PC-3 (cell line): ENCODE data around the gene PLAC9. TPM values are rescaled to one million over a fixed set of nuclear protein-coding genes. Genes with fewer than 3 reads are reported as not detected.
A peak's percentile ranks its signal among the peaks of the same experiment; 100 is the strongest.

Experiments used
- ATAC-seq: fragments of 200-7000 bp; cut with Tn5 transposase; 2 replicates; pipeline ENCODE4 v1.9.1; 2020; ENCODE audit warnings: mild to moderate bottlenecking, moderate library complexity
- BruUV-seq: library from RNA; stranded (reverse); fragments of 400-500 nt; replicated peaks from 2 replicates; lab custom pipeline; 2021; lab: Mats Ljungman, UMichigan
- CTCF ChIA-PET: fragments of 300-600 bp; sonication (Branson Sonifier 250); formaldehyde crosslinking; loops from one replicate; lab custom pipeline; 2022; ENCODE audit warnings: antibody characterized with exemption; lab: Charles Lee
- POLR2A ChIA-PET: fragments of 300-600 bp; sonication (Branson Sonifier 250); formaldehyde crosslinking; loops from one replicate; lab custom pipeline; 2022; ENCODE audit warnings: antibody characterized with exemption; ENCODE audit not compliant: unreplicated experiment; lab: Charles Lee
- DNase-seq: peaks from one replicate; pipeline ENCODE4 v3.0.0-alpha.2; 2015
- H2AFZ ChIP-seq: fragments of 300-600 bp; sonication (generic); 2 replicates; pipeline ENCODE4 v1.6.0; 2016; ENCODE audit warnings: antibody characterized with exemption, low read length
- H3F3A ChIP-seq: fragments of 300-600 bp; sonication (generic); one replicate; pipeline ENCODE4 v1.6.0; 2017; ENCODE audit warnings: antibody characterized with exemption, low read length, control low read depth, mild to moderate bottlenecking; ENCODE audit not compliant: unreplicated experiment
- H3K27ac ChIP-seq: fragments of 300-600 bp; sonication (generic); 2 replicates; pipeline ENCODE4 v1.5.1; 2016; ENCODE audit warnings: mild to moderate bottlenecking, low read length
- H3K27me3 ChIP-seq: fragments of 300-600 bp; sonication (generic); 2 replicates; pipeline ENCODE4 v1.6.1; 2016; ENCODE audit warnings: low read length, mixed read lengths
- H3K36me3 ChIP-seq: fragments of 300-600 bp; sonication (generic); 2 replicates; pipeline ENCODE4 v1.6.1; 2016; ENCODE audit warnings: low read depth, mixed run types, low read length, mixed read lengths
- H3K4me1 ChIP-seq: fragments of 300-600 bp; sonication (generic); 2 replicates; pipeline ENCODE4 v1.5.1; 2016; ENCODE audit warnings: low read length; ENCODE audit not compliant: insufficient read depth
- H3K4me2 ChIP-seq: fragments of 300-600 bp; sonication (generic); 2 replicates; pipeline ENCODE4 v1.6.0; 2016; ENCODE audit warnings: low read length
- H3K4me3 ChIP-seq: fragments of 300-600 bp; sonication (generic); 2 replicates; pipeline ENCODE4 v1.5.1; 2016; ENCODE audit warnings: mild to moderate bottlenecking, low read length, mixed read lengths
- H3K79me2 ChIP-seq: fragments of 300-600 bp; sonication (generic); 2 replicates; pipeline ENCODE4 v1.6.1; 2017; ENCODE audit warnings: low read length, mixed read lengths
- H3K9ac ChIP-seq: fragments of 300-600 bp; sonication (generic); 2 replicates; pipeline ENCODE4 v1.6.0; 2016; ENCODE audit warnings: mild to moderate bottlenecking, low read length
- H3K9me2 ChIP-seq: fragments of 300-600 bp; sonication (generic); replicated peaks from 2 replicates; pipeline ENCODE4 v1.6.1; 2016; ENCODE audit warnings: mixed run types, low read length, mixed read lengths
- H3K9me3 ChIP-seq: fragments of 300-600 bp; sonication (generic); 2 replicates; pipeline ENCODE4 v1.6.1; 2016; ENCODE audit warnings: low read length, mixed read lengths
- H4K20me1 ChIP-seq: fragments of 300-600 bp; sonication (generic); 2 replicates; pipeline ENCODE4 v1.6.1; 2016; ENCODE audit warnings: low read length, mixed read lengths
- EZH2 ChIP-seq: fragments of 300-600 bp; sonication (generic); IDR thresholded peaks from one replicate; pipeline ENCODE4 v1.6.1; 2017; ENCODE audit warnings: antibody characterized with exemption, mild to moderate bottlenecking, low read length; ENCODE audit not compliant: unreplicated experiment
- EZH2phosphoT487 ChIP-seq: fragments of 300-600 bp; sonication (generic); IDR thresholded peaks from 2 replicates; pipeline ENCODE4 v1.6.1; 2018; ENCODE audit warnings: mild to moderate bottlenecking, antibody characterized with exemption, low read length, borderline replicate concordance
- intact Hi-C: fragments of 100-400 bp; cut with micrococcal nuclease; formaldehyde crosslinking; loops from 2 replicates; pipeline ENCODE4 v1.9.0; 2023
- total RNA-seq: library from RNA; depleted of rRNA; stranded (reverse); fragments of >200 nt; gene quantifications from 2 replicates; pipeline ENCODE4 v1.2.3, GENCODE V29; 2014
- TF ChIP-seq, protein P1 (sequence below): fragments of 300-600 bp; sonication (generic); conservative IDR thresholded peaks from 2 replicates; pipeline ENCODE4 v1.5.1; 2017; ENCODE audit warnings: antibody characterized with exemption, low read depth, mild to moderate bottlenecking, low read length

Gene PLAC9
- total RNA-seq, 1 experiment from 2014 or later: 2.0 TPM

DNA sequence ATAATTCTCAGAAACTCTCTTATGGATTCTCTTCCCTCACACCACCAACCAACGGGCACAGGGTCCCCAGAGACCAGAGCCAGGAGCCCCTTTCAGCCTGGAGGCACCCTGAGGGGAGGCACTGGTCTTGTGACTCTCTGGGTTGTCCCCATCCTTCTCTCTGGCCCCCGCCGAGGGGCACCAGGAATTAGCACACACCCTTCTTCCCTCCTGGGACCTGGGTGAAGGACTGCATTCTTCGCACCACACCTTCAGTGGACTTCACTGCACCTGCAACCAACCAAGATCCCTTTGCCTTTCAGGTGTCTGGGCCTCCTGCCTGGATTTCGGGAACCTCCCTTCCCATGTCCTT is 22.1 kb downstream of the PLAC9 start:
- peak overlapping the region; percentile 32 for H3K4me2 ChIP-seq
- peaks cover 6% of the 10 kb centered on the region for H3K79me2 ChIP-seq
- 0 out of 2 replicates have a peak, but pooled peaks cover 4% of the 10 kb centered on the region for H4K20me1 ChIP-seq
- peak overlapping the region; percentile 55 for H3K27ac ChIP-seq
- H3K9me3 ChIP-seq: peaks cover 8% of the 10 kb centered on the region; the same call in 1 of the 2 replicates
- H3F3A ChIP-seq: peaks cover 17% of the 10 kb centered on the region
- BruUV-seq: no TSS peak
- H3K9ac ChIP-seq: peak overlapping the region; percentile 1
- no peaks in the 10 kb centered on the region for H3K27me3 ChIP-seq
- TF ChIP-seq EZH2: no peak
- TF ChIP-seq, protein P1, sequence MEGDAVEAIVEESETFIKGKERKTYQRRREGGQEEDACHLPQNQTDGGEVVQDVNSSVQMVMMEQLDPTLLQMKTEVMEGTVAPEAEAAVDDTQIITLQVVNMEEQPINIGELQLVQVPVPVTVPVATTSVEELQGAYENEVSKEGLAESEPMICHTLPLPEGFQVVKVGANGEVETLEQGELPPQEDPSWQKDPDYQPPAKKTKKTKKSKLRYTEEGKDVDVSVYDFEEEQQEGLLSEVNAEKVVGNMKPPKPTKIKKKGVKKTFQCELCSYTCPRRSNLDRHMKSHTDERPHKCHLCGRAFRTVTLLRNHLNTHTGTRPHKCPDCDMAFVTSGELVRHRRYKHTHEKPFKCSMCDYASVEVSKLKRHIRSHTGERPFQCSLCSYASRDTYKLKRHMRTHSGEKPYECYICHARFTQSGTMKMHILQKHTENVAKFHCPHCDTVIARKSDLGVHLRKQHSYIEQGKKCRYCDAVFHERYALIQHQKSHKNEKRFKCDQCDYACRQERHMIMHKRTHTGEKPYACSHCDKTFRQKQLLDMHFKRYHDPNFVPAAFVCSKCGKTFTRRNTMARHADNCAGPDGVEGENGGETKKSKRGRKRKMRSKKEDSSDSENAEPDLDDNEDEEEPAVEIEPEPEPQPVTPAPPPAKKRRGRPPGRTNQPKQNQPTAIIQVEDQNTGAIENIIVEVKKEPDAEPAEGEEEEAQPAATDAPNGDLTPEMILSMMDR: no peak
- ChIA-PET CTCF (interaction anchor here (0.6 kb wide), 1 partner anchor 15 kb away, joined by 3 read pairs; no protein-coding TSS in a partner anchor), POLR2A (interaction anchor here (0.6 kb wide), 1 partner anchor 21 kb away, joined by 3 read pairs; no protein-coding TSS in a partner anchor)
- ATAC-seq (no peak), DNase-seq (no peak)
- H3K36me3 ChIP-seq: peaks cover 87% of the 10 kb centered on the region
- no peak overlapping the region for H3K4me3 ChIP-seq
- no peaks in the 10 kb centered on the region for H3K9me2 ChIP-seq
- intact Hi-C loops: no loop called here
- peaks cover 47% of the 10 kb centered on the region for H3K4me1 ChIP-seq
- no peak overlapping the region for H2AFZ ChIP-seq

DNA sequence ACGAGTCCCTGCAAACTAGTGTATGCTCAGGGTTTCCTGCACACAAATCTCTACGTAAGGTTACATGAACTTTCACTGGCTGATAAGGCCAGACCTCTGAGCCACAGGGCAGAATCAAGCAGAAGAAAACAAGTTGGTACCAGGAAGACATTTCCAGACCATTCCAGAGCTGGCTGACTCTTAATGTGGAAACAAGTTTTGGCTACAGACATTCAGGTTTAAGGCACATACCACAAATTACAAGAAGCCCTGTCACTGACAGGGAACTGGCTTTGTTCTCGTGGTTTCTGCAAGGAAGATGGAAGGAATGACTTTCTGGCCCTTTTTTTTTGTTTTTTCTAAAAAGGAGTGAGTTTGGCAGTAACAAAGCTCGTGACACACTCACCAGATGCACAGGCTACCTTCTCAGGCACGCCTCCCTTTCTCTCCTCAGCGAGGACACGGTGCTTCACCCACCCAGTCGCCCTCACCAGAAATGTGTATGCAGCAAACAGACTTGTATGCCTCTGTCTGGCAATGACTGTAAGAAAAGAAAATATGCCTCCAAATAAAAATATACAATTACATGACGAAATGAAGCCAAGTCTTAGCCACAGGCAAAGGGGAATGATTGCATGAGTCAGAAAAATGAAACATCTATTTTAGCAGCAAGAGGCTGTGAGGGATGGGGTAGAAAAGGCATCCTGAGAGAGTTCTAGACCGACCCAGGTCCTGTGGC is 22.6 kb downstream of the PLAC9 start:
- Histone ChIP-seq H3K4me3 (no peak overlapping the region), H3K27me3 (no peaks in the 10 kb centered on the region), H3K9ac (peak overlapping the region; percentile 1), H3K4me2 (peak overlapping the region; percentile 32), H3K79me2 (peaks cover 6% of the 10 kb centered on the region), H3K9me3 (0 out of 2 replicates have a peak, but pooled peaks cover 4% of the 10 kb centered on the region), H3K4me1 (peaks cover 52% of the 10 kb centered on the region), H2AFZ (no peak overlapping the region), H4K20me1 (0 out of 2 replicates have a peak, but pooled peaks cover 4% of the 10 kb centered on the region), H3K9me2 (no peaks in the 10 kb centered on the region), H3K27ac (peak overlapping the region; percentile 55), H3F3A (peaks cover 17% of the 10 kb centered on the region), H3K36me3 (peaks cover 87% of the 10 kb centered on the region)
- ATAC-seq (peak; percentile 66), DNase-seq (peak; percentile 97)
- intact Hi-C loops: loop anchor here (1.0 kb wide), 2 partner anchors 9 to 52 kb away; no protein-coding TSS in a partner anchor
- ChIA-PET CTCF (interaction anchor here (0.6 to 0.8 kb wide), 4 partner anchors 15 to 65 kb away, joined by 3 to 5 read pairs (median 3); no protein-coding TSS in a partner anchor), POLR2A (interaction anchor here (0.6 to 0.7 kb wide), 5 partner anchors 10 to 103 kb away, joined by 3 to 8 read pairs (median 4); no protein-coding TSS in a partner anchor)
- TF ChIP-seq EZH2 (no peak), EZH2phosphoT487 (no peak)
- TF ChIP-seq, protein P1: no peak
- BruUV-seq: no TSS peak
